NCI-H1417 (cell line): ENCODE results near the gene IL1RAPL1.
A peak's percentile ranks its signal among the peaks of the same experiment; 100 is the strongest.

Source experiments
- DNase-seq, 3 experiments: peaks; one replicate each; lab custom pipeline; 2025; lab: John Stamatoyannopoulos, UW

IL1RAPL1 gene

GRCh38 chrX:29535212-29536162 lies 948.2 kb downstream of the IL1RAPL1 start:
- no peak for DNase-seq

- no peak for DNase-seq
Observed at GRCh38 chrX:29541038-29541437, 953.8 kb downstream of the IL1RAPL1 start.

- no peak for DNase-seq
Observed at GRCh38 chrX:29542152-29542551, 954.9 kb downstream of the IL1RAPL1 start.

- no peak for DNase-seq
Observed at GRCh38 chrX:29545878-29546277, 958.6 kb downstream of the IL1RAPL1 start.

- DNase-seq = no peak
Observed at GRCh38 chrX:29547877-29548276, 960.6 kb downstream of the IL1RAPL1 start.

GRCh38 chrX:29553542-29553941 lies 966.3 kb downstream of the IL1RAPL1 start:
- DNase-seq = no peak

GRCh38 chrX:29555465-29556091 lies 968.3 kb downstream of the IL1RAPL1 start:
- no peak for DNase-seq

GRCh38 chrX:29560065-29560464 lies 972.8 kb downstream of the IL1RAPL1 start:
- no peak for DNase-seq

- DNase-seq = no peak
Observed at GRCh38 chrX:29561417-29561816, 974.2 kb downstream of the IL1RAPL1 start.

GRCh38 chrX:29580560-29580959 lies 993.3 kb downstream of the IL1RAPL1 start:
- DNase-seq = no peak

GRCh38 chrX:29581223-29581622 lies 994.0 kb downstream of the IL1RAPL1 start:
- no peak for DNase-seq

GRCh38 chrX:29587107-29587506 lies 999.9 kb downstream of the IL1RAPL1 start:
- DNase-seq = no peak

- no peak for DNase-seq
Observed at GRCh38 chrX:29590921-29591320, 1003.7 kb downstream of the IL1RAPL1 start.

GRCh38 chrX:29604381-29604780 lies 1017.1 kb downstream of the IL1RAPL1 start:
- DNase-seq = no peak

- peak in 1 of 3 experiments; percentile 2 for DNase-seq
Observed at GRCh38 chrX:29617276-29617675, 1030.0 kb downstream of the IL1RAPL1 start.

GRCh38 chrX:29617725-29618124 lies 1030.5 kb downstream of the IL1RAPL1 start:
- DNase-seq = peak in 2 of 3 experiments; percentile 1 to 42

GRCh38 chrX:29627833-29628232 lies 1040.6 kb downstream of the IL1RAPL1 start:
- no peak for DNase-seq

- DNase-seq = no peak
Observed at GRCh38 chrX:29634516-29634915, 1047.3 kb downstream of the IL1RAPL1 start.

- no peak for DNase-seq
Observed at GRCh38 chrX:29636331-29636730, 1049.1 kb downstream of the IL1RAPL1 start.

- DNase-seq = peak in 1 of 3 experiments; percentile 31
Observed at GRCh38 chrX:29640106-29640505, 1052.9 kb downstream of the IL1RAPL1 start.

- no peak for DNase-seq
Observed at GRCh38 chrX:29641461-29641860, 1054.2 kb downstream of the IL1RAPL1 start.

GRCh38 chrX:29643181-29643580 lies 1055.9 kb downstream of the IL1RAPL1 start:
- DNase-seq = no peak

- DNase-seq = no peak
Observed at GRCh38 chrX:29648161-29648560, 1060.9 kb downstream of the IL1RAPL1 start.
